Measurements from ENCODE around the gene OSBPL7. TPM values are rescaled to one million over a fixed set of nuclear protein-coding genes. Genes with fewer than 3 reads are reported as not detected.
A peak's percentile ranks its signal among the peaks of the same experiment; 100 is the strongest.

Gene OSBPL7
- total and polyA plus RNA-seq, 2 donors (not counting 1 experiment from before 2014, with no cell fraction given): 51.0 to 61.3 TPM

DNA sequence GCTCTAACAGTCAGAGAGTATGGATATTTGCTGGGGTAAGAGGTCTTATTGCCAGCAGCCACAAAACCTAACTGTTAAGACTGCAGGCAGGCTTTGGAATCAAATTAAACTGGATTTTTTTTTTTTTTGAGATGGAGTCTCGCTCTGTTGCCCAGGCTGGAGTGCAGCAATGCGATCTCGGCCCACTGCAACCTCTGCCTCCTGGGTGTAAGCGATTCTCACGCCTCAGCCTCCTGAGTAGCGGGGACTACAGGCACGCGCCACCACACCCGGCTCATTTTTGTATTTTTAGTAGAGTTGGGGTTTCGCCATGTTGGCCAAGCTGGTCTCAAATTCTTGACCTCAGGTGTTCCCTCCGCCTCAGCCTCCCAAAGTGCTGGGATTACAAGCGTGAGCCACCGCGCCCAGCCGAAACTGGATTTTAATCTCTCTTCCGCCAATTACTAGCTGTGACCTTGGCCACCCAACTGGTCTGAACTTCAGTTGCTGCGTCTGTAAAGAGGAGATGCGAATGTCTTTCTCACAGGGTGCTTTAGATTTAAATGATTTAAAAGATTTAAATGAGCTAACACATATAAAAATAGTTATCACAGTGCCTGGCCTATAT is 8.9 kb upstream of the OSBPL7 start:
- Mint-ChIP-seq H3K4me3 (peak overlapping the region; percentile 92), H3K4me1 (peaks cover 25% of the 10 kb centered on the region), H3K9me3 (ENCODE audit: insufficient read depth) (no peaks in the 10 kb centered on the region), H3K27me3 (no peaks in the 10 kb centered on the region), H3K27ac (peak overlapping the region; percentile 89)
- Histone ChIP-seq H4K20me1 (ENCODE audit: control insufficient read depth, insufficient read depth, low read length, poor library complexity, severe bottlenecking) (peaks cover 13% of the 10 kb centered on the region), H3K9me3 (ENCODE audit: control extremely low read depth in 1 of 3, control insufficient read depth in 2 of 3, insufficient read depth in 1 of 3, low read length in 2 of 3) (no peaks in the 10 kb centered on the region), H3K4me3 (ENCODE audit: control extremely low read depth in 1 of 5, extremely low read depth in 1 of 5, insufficient read depth in 1 of 5, low read depth in 2 of 5, low read length in 4 of 5) (peak overlapping the region; percentile 70 to 97 (median 96)), H3K9ac (ENCODE audit: low read length) (peak overlapping the region; percentile 80), H3K4me1 (ENCODE audit: control insufficient read depth in 2 of 2, insufficient read depth in 2 of 2, low read length in 2 of 2) (peaks cover 19 to 21% of the 10 kb centered on the region in 2 donors), H3K27me3 (replicated peaks in 1 of 4; ENCODE audit: control extremely low read depth in 1 of 4, control insufficient read depth in 3 of 4, insufficient read depth in 4 of 4, low read length in 3 of 4) (no peaks in the 10 kb centered on the region), H3K4me2 (replicated peaks; ENCODE audit: low read depth, low read length, poor library complexity, severe bottlenecking) (peak overlapping the region; percentile 95), H3K36me3 (replicated peaks in 1 of 2; ENCODE audit: control extremely low read depth in 1 of 2, control insufficient read depth in 1 of 2, extremely low read depth in 1 of 2, insufficient read depth in 2 of 2, low read length in 1 of 2) (peaks cover under 1 to 31% of the 10 kb centered on the region in 2 experiments), H3K27ac (ENCODE audit: low read length in 2 of 2) (peak overlapping the region in 1 of 2 donors; percentile 81), H2AFZ (ENCODE audit: insufficient read depth, low read depth, low read length, poor library complexity, severe bottlenecking) (peak overlapping the region; percentile 93), H3K79me2 (ENCODE audit: control insufficient read depth, insufficient read depth, low read length) (peaks cover 47% of the 10 kb centered on the region)
- DNase-seq (no peak), ATAC-seq (ENCODE audit: low read depth) (no peak)
- TF ChIP-seq EZH2 (IDR thresholded peaks at IDR 0.05; ENCODE audit: borderline replicate concordance, insufficient read depth, low read depth, low read length, poor library complexity, severe bottlenecking) (no peak), CTCF (IDR thresholded peaks at IDR 0.05) (no peak)
- 87% methylated on average over 16 of the region's 18 CpGs for WGBS (ENCODE audit: insufficient coverage)
- ChIA-PET POLR2A (interaction anchor here (1.4 to 1.6 kb wide), 2 partner anchors 10 to 65 kb away, joined by 8 to 15 read pairs; partner anchors contain the start of genes SCRN2 and SP2), CTCF (interaction anchor here (1.2 to 2.1 kb wide), 4 partner anchors 8 to 59 kb away, joined by 5 to 15 read pairs (median 8); partner anchors contain the start of gene SCRN2)
- intact Hi-C loops (cut with micrococcal nuclease): loop anchor here (1.0 to 2.0 kb wide), 4 partner anchors 9 to 140 kb away; partner anchors contain the start of genes CDK5RAP3, OSBPL7 and SCRN2

DNA sequence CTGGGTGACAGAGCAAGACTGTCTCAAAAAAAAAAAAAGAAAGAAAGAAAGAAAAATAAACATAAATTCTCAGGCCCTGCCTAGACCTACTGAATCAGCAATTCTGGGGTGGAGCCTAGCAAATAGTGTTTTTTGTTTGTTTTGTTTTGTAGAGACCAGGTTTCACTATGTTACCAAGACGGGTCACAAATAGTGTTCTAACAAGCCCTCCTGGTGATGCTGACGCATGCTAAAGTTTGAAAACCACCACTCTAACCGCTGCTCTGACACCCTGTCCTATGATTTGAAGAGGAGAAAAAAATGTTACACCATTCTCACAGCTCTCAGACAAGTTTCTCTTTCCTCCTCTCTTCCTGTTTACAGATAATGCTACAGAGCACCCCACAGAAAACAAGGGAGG is 8.3 kb upstream of the OSBPL7 start:
- H3K79me2 ChIP-seq (ENCODE audit: control insufficient read depth, insufficient read depth, low read length): peaks cover 47% of the 10 kb centered on the region
- H4K20me1 ChIP-seq (ENCODE audit: control insufficient read depth, insufficient read depth, low read length, poor library complexity, severe bottlenecking): peaks cover 13% of the 10 kb centered on the region
- Mint-ChIP-seq H3K9me3 (ENCODE audit: insufficient read depth) (no peaks in the 10 kb centered on the region), H3K27ac (no peak overlapping the region), H3K4me3 (peak overlapping the region; percentile 92), H3K27me3 (no peaks in the 10 kb centered on the region), H3K4me1 (peaks cover 25% of the 10 kb centered on the region)
- no peak overlapping the region for H3K4me3 ChIP-seq (ENCODE audit: control extremely low read depth in 1 of 5, extremely low read depth in 1 of 5, insufficient read depth in 1 of 5, low read depth in 2 of 5, low read length in 4 of 5)
- H3K36me3 ChIP-seq (replicated peaks in 1 of 2; ENCODE audit: control extremely low read depth in 1 of 2, control insufficient read depth in 1 of 2, extremely low read depth in 1 of 2, insufficient read depth in 2 of 2, low read length in 1 of 2): peaks cover 1 to 33% of the 10 kb centered on the region in 2 experiments
- DNase-seq (no peak), ATAC-seq (ENCODE audit: low read depth) (no peak)
- intact Hi-C loops (cut with micrococcal nuclease): loop anchor here (2.0 kb wide), 1 partner anchor 141 kb away; the partner anchor contains the start of gene CDK5RAP3
- peak overlapping the region in 1 of 2 donors; percentile 26 for H3K27ac ChIP-seq (ENCODE audit: low read length in 2 of 2)
- H3K4me1 ChIP-seq (ENCODE audit: control insufficient read depth in 2 of 2, insufficient read depth in 2 of 2, low read length in 2 of 2): peaks cover 19 to 21% of the 10 kb centered on the region in 2 donors
- POLR2A ChIA-PET: no interaction called here
- H2AFZ ChIP-seq (ENCODE audit: insufficient read depth, low read depth, low read length, poor library complexity, severe bottlenecking): no peak overlapping the region
- H3K27me3 ChIP-seq (replicated peaks in 1 of 4; ENCODE audit: control extremely low read depth in 1 of 4, control insufficient read depth in 3 of 4, insufficient read depth in 4 of 4, low read length in 3 of 4): no peaks in the 10 kb centered on the region
- 90% methylated on average over 3 of the region's 3 CpGs for WGBS (ENCODE audit: insufficient coverage)
- H3K9me3 ChIP-seq (ENCODE audit: control extremely low read depth in 1 of 3, control insufficient read depth in 2 of 3, insufficient read depth in 1 of 3, low read length in 2 of 3): no peaks in the 10 kb centered on the region
- CTCF ChIA-PET: no interaction called here
- H3K4me2 ChIP-seq (replicated peaks; ENCODE audit: low read depth, low read length, poor library complexity, severe bottlenecking): no peak overlapping the region
- no peak for TF ChIP-seq EZH2 (IDR thresholded peaks at IDR 0.05; ENCODE audit: borderline replicate concordance, insufficient read depth, low read depth, low read length, poor library complexity, severe bottlenecking)
- no peak for TF ChIP-seq CTCF (IDR thresholded peaks at IDR 0.05)
- H3K9ac ChIP-seq (ENCODE audit: low read length): no peak overlapping the region
